HG02588 (cell line): ENCODE results near the gene CLPSL2.

Experiments used
- ATAC-seq: cut with Tn5 transposase; IDR thresholded peaks from one replicate; pipeline ENCODE4 v1.9.1; 2021; ENCODE audit warnings: mild to moderate bottlenecking, moderate library complexity; ENCODE audit not compliant: unreplicated experiment

The CLPSL2 gene

DNA sequence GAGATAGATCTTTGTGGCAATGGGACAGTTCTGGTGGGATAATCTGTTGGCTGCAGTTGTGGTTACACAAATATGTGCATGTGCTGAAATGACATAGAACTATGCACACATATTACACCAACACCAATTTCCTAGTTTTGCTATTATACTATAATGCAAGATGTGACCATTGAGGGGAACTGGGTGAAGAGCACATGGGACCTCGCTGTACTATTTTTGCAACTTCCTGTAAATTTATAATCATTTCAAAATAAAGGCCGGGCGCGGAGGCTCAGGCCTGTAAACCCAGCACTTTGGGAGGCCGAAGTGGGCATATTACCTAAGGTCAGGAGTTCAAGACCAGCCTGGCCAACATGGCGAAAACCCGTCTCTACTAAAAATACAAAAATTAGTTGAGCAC is 30.9 kb upstream of the CLPSL2 start:
- ATAC-seq, result no peak

DNA sequence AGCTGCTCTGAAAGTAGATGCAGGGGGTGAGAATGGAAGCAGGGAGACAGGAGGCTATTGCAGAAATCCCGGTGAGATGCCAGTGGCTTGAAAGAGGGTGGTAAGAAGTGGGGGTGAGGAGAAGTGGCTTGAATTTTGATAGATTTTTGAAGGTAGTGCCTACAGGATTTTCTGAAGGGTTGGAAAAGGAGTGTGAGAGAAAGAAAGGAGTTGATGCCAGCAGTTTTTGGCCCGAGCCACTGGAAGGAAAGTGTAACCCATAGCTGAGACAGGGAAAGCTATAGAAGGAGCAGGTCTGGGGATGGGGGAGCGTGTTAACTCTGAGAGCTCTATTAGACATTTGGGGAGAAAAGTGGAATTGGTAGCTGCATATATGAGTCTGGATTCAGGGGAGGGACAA is 29.9 kb upstream of the CLPSL2 start:
- no peak for ATAC-seq

DNA sequence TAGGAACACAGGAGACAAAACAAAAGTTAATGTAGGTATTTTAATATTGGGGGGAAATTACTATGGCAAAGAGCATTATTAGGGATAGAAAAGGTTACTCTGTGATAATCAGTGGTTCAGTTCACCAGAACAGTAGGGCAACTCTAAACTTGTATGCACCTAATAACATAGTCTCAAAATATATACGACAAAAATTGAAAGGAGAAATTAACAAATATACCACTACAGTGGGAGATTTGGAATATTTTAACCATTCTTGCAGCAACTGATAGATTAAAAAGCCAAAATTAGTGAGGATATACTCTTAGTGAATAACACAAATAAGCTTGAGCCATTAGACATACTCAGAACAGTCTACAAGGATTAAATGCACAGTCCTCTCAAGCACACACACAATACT is 28.5 kb upstream of the CLPSL2 start:
- ATAC-seq, result no peak

DNA sequence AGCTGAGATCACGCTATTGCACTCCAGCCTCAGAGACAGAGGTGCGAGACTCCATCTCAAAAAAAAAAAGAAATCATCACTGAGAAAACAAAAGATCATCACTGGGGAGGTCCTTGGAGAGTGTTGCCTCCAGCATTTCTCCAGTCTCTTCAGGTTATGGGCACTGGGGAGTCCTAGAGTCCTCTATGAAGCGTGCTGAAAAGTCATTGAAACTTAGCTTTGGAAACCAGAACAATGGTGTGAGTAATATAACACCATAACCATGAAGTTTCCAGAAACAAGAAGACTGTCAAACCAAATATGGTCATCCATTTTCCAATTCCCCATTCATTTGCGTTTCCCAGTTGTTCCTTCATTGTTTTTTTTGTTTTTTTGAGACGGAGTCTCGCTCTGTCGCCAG is 25.8 kb upstream of the CLPSL2 start:
- ATAC-seq, result no peak

DNA sequence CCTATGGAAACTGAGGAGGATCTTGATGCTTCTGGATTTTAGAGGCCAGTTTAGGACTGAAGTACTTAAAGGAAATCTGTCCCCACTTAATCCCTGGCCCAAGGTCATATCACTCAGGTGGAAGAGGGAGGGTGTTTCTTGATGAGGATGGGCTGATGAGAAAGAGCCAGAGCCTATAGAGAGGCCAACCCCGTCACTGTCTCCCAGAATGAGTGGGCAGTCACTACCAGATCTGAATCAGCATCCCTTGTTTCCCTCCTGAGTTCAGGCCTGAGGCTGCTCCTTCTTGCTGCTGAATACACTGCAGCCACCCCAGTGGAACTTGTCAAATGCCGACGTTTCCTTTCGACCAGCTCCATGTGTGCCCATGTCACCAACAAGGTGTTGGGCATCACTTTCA is 24.8 kb upstream of the CLPSL2 start:
- no peak for ATAC-seq

DNA sequence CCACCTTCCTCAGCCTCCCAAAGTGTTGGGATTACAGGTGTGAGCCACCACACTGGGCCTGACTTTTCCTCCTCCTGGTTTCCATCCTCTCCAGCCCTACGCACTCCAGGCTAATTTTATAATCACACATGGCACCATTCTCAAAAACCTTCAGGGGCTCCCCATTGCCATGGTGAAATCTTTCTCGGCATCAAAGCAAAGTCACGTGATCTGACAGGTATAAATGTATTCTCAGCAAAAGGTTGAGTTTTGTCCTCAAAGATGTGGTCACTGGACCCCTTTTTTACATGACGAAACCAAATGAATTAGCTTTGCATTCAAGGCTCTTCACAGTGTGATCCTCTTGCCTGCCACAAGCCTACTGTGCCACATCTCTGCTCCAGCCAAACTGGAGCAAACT is 24.1 kb upstream of the CLPSL2 start:
- ATAC-seq, result no peak

DNA sequence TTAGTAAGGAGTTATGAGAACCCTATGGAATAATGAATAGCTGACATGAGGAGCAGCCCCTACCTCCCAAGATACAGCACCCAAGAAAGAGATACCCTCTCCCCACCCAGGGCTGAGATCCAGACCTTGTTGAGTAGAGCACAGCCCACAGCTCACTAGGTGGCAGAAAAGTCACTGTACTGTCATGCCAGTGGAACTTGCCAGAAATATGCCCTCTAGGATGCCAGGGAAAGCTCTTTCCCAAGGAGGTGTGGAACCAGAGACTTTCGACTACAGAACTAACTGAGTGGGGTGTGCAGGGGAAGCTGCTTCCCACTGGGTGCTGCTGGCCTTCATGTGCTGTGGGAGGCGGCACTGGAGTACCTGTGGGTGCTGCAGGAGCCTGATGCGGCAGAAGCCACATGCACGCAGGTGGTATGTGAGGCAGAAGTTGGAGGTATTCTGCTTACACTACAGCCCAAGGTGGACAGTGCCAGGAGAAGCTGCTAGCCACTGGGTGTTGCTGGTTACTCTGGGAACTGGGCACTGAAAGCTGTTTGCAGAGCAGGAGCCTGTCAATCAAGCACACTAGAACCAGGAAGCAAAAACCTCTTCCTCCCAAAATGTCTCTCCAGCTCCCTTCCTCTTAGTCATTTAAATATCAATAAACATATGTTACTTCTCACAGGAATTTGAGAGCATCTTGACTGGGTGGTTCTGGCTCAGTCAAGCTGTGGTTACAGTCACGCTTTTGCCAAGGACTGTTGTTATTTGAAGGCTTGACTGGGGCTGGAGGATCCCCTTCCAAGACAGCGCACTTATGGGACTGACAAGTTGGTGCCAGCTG is 21.7 kb upstream of the CLPSL2 start:
- ATAC-seq, result no peak

DNA sequence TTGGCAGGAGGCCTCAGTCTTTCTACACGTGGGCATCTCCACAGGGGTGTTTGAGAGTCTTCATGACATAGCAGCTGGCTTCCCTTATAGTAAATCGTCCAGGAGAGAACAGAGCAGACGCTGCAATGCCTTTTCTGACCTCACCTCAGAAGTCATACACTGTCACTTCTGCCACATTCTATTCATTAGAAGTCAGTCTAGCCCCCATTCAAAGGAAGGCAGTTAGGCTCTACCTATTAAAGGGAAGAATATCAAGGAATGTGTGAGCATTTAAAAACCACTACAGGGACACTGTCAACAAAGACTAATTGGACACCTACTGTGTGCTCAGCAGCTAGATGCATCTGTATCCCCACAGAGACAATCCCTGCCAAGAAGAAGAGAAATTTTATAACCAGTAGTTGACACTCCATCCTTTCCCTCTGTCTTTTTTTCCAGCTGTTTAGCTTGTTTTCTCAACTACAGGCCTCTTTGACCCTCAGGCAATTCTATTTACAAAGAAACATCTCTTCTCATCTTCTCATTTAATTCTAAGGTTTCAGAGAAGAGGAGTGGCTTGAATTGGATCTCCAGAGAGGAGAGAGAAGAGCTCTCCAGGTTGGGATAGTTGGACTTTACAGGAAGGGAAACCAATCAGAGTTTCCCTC is 21.0 kb upstream of the CLPSL2 start:
- no peak for ATAC-seq

DNA sequence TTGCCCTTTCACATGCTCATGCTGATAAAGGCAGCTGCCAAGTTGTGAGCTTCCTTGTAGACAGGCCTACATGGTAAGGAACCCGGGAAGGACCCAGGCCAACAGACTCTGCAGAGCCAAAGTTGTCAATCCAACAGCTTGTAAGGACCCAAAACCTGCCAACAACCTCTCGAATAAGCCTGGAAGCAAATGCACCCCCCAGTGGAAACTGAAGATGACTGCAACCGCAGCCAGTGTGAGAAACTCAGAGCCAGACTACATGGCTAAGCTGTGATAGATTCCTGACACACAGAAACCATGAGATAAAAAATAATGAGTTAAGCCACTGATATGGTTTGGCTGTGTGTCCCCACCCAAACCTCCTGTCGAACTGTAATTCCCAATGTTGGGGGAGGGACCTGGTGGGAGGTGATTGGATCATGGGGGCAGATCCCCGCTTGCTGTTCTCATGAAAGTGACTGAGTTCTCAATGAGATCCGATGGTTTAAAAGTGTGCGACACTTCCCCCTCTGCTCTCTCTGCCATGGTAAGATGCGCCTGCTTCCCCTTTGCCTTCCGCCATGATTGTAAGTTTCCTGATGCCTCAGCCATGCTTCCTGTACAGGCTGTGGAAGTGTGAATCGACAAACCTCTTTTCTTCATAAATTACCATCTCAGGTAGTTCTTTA is 18.8 kb upstream of the CLPSL2 start:
- no peak for ATAC-seq

DNA sequence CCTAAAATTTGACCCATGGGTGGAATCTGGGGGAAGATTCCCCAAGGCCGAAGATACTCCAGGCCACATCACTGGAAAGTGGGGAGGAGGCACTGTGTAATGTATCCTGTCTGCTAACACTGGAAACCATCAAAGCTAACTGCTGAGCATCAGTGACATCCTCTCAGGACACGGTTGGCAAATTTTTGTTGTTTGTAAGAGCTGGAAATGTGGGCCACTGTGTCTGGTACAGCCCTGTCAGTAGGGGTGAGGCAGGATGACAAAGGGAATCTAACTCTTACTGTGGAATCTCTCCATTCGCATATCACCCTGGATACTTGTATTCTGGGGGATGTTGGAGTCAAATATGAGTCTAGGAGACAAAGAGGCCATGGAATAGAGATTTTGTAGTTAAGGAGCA is 17.0 kb upstream of the CLPSL2 start:
- ATAC-seq, result no peak

DNA sequence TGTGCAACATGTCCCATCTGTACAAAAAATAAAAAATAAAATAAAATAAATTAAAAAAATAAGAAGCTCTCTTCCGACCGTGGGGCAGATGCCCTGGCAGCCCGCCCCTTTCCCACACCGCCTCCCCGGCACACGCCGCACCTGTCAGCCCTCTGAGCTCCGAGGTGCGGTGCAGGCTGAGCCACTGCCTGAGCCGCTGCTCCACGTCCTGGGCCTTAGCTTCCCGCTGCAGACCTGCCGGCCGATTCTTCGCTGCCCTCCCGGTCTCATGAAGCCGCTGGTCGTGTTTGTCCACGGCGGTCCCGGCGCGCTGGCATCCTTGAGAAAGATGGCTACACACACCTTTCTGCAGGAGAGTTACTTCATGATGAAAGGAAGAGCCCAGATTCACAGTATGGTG is 10.7 kb upstream of the CLPSL2 start:
- ATAC-seq, result no peak

DNA sequence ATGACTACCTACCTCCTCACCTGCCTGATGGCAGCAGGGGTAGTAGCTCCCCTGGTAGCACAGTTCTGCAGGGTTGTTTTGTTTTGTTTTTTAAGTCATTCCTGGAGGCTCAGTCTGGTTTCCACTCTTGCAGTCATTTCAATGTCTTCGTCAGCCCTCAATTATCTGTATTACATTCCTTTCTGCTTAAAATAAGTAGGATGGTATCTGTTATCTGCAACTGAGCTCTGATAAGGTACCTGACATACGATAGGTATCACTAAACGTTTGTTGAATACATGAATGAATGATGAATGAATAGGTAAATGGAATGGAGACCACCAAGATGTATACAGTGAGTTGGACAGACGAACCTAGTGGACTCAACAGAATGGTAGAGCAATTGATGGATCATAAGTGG is 7.2 kb upstream of the CLPSL2 start:
- no peak for ATAC-seq

DNA sequence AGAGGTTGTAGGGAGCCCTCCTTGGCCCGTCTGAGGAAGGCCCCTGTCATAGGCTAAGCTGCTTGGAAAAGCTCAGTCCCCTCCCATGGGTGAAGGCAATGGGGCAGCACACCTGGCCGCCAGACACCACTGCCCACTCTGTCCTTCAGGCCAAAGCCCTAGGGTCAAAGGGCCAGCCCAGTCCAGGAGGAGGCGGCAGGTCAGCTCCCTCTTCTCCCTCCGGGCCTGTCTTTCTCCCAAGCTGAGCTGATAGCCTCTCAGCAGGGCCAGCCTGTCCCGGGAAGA is 5.1 kb upstream of the CLPSL2 start:
- no peak for ATAC-seq

DNA sequence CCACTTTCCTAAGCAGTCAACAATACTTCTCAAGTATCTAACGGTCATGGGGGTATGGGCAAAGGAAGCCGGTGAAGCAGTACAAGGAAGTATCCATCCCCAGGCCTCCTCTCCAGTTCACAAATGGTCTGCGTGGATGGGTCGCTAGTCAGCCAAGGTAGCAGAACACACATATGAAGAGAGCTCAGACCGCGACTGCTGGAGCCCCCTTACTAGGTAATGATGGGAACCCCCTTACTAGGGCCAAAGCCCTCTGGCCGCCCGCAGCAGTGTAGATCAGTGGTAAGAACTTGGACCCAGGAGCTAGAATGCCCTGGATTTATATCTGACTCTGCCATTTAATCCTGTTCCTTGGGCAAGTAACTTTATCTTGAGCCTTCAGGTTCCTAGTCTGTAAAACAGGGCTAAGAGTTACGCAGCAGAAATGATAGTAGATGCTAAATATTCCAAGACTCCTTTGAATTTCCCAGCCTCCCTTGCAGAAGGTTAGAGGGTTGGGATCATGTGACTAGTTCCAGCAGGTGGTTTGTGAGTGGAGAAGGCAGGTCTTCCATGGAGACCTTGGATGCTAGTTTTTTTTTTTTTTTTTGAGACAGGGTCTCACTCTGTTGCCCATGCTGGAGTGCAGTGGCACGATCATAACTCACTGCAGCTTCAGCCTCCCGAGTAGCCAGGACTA is 2.1 kb upstream of the CLPSL2 start:
- no peak for ATAC-seq

DNA sequence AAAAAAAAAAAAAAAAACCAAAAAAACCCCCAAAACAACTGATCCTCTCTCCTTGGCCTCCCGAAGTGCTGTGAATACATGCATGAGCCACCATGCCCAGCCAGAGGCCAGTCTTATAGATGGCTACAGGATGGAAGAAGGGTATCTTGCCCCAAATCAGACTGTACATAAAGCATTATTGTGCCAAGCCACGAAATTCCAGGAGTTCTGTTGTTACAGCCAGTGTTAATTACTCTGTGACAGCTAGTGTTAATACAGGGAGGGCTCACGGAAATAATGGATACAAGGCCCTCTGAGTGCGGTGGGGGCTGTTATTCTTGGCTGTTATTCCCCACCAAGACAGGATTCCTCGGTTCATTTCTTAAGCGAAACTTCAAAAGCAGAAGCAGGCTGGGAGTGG is 1.4 kb upstream of the CLPSL2 start:
- no peak for ATAC-seq

DNA sequence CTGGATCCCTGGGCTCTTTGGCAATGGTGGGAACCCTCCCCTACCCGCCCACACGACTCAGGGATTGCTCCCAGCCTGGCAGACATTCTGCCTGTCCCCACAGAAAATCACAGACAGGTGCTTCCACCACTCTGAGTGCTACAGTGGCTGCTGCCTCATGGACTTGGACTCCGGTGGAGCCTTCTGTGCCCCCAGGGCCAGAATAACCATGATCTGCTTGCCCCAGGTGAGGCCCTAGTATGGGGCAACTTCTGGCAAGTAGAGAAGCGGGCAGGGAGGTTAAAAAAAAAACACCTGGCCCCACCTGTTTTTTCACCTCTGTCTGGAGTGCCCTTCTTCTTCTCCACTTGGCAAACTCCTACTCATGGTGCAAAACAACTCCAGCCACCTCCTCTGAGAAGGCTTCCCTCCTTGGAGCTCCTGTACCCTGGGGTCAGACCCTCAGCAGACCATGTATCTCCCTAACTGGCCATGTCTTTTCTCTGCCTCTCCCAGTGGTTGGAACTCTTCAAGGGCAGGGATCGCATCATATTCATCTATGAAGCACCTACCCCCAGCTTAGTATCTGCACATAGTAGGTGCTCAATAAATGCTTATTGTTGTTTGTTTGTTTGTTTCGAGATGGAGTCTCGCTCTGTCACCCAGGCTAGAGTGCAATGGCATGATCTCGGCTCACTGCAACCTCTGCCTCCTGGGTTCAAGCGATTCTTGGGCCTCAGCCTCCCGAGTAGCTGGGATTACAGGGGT is 1.1 kb downstream of the CLPSL2 start:
- no peak for ATAC-seq

DNA sequence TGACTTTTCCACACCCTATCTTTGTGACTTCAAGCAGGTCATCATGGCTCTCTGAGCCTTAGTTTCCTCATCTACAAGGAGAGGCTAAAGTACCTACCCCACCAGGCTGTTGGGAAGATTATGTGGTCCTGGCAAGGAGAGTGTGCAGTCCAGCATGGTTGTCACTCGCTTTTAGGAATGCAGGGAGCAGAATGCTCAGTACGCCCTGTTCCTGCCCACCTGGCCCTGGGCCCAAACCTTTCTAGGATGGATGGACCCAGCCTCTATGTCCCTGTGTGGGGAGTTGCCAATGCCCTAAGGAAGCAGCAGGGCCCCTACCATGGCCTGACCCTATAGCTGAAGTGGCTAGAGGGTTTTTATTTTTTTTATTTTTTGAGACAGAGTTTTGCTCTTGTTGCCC is 2.0 kb downstream of the CLPSL2 start:
- no peak for ATAC-seq

DNA sequence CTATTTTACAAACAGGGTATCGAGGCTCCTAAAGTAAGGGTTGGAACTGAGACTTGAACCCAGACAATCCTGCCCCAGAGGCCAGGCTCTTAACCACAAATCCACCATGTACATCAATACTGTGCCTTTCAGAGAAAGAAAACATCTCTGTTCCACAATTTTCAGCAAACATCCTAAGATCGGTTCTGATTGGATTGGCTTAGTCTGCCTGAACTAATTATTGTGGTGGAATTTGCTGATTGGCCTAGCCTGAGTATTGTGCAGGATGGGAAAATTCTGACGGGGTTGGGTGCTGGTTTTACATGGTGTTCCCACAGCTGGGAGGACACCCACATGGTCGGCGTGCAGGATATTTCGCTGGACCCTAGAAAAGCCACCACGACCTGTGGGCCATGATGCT is 4.3 kb downstream of the CLPSL2 start, which contains the start of gene CLPSL1:
CLPSL1 (plus strand) TSS at position 301 of the 400 bp plus-strand sequence; CDS start at position 393, 92 bp downstream.
- no peak for ATAC-seq

DNA sequence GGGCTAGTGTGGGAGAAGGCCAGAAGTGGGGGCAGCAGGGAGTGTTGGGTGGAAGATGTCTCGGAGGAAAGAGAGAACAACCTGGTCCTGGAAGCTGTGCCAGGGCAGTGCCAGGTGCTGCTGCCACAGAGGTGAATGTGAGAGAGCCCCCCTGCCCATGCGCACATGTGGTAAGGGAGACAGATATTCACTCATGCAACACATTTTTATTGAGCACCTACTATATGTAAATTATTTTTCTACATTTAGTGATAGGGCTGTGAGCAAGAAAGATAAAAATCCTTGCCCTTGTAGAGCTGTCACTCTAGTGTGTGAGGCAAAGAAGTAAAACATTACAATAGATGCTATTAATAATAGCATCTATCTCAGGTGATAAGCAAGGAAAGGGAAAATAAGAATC is 4.9 kb downstream of the CLPSL2 start:
- ATAC-seq, result no peak

DNA sequence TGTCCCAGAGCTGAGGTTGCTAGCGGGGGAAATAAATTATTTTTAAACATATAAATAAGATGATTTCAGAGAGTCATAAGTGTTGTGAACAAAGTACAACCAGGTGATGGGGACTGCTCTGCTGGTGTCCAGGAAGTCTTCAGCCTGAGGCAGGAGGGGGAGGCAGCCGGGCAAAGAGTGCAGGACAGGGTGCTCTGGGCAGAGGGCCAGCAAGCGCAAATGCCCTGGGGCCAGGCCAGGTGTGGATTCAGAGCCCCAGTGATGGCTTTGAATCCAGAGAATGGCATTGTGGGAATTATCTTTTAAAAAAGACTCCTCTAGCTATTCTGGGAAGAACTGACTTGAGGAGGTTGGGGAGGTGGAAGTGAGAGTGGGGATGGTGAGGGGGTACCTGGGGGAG is 6.0 kb downstream of the CLPSL2 start:
- ATAC-seq, result no peak

DNA sequence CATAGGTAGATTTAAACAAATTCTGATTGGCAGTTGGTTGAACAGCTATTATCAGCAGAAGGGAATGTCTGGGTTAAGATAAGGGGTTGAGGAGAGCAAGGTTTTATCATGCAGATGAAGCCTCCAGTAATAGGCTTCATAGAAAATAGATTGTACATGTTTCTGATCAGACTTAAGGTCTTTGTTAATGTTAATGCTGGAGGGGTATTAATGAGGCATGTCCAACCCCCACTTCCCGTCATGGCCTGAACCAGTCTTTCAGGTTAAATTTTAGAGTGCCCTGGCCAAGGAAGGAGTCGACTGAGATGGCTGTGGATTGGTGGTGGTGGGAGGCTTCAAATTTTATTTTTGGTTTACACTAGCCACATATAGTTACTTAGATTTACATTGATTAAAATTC is 7.8 kb downstream of the CLPSL2 start:
- no peak for ATAC-seq
